ENCODE data around the gene BCL11B. TPM values are rescaled to one million over a fixed set of nuclear protein-coding genes. Genes with fewer than 3 reads are reported as not detected.
"Not testable (repeated sequence)": the region's sequence is repeated elsewhere in the genome, so short reads cannot be mapped to it uniquely, and the experiment has no call there.

The BCL11B gene
- total RNA-seq, 4 donors from 2014 or later = 0.21 to 0.78 (median 0.26) TPM

DNA sequence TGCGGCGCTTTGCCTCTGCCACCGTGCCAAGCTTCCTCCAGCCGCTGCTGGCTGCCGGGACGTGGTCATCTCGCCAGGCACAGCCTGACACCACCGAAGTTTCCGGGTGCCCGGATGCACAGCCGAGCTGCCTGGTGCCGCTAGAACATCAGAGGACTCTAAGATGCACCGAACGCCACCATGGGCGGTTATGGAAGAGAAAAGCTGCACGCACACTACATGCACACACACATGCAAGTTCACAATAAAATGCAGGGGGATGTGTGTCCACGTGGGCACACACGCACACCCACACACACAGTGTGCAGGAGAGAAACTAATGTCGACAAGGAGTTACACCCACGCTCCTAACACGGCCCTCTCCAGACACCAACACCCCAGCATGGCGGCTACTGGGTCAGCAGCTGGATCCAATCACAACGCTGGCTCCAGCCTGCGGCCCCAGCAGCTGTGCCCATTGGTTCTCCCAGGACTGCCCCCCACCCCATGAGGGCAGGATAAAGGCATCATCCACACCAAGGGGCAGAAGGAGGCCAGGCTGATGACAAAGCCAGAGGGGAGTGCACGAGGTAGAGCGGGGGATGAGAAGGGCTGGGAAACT, 82.7 kb downstream of the BCL11B start:
- no peaks in the 10 kb centered on the region for H3K36me3 ChIP-seq
- H3K9me3 ChIP-seq = no peaks in the 10 kb centered on the region
- peaks cover 0 to 4% of the 10 kb centered on the region in 2 donors for H3K27me3 ChIP-seq
- TF ChIP-seq CTCF (IDR thresholded peaks at IDR 0.05) (no peak), EP300 (IDR thresholded peaks at IDR 0.05) (no peak), POLR2A (IDR thresholded peaks at IDR 0.05) (no peak)
- WGBS, 2 donors = 85 to 90% methylated on average over 26 of the region's 26 CpGs
- no peak for DNase-seq (ENCODE audit: low spot score in 2 of 2)
- H3K4me3 ChIP-seq = no peak overlapping the region
- no peak overlapping the region for H3K27ac ChIP-seq
- peaks cover 0 to 23% (median 7%) of the 10 kb centered on the region in 4 donors for H3K4me1 ChIP-seq

DNA sequence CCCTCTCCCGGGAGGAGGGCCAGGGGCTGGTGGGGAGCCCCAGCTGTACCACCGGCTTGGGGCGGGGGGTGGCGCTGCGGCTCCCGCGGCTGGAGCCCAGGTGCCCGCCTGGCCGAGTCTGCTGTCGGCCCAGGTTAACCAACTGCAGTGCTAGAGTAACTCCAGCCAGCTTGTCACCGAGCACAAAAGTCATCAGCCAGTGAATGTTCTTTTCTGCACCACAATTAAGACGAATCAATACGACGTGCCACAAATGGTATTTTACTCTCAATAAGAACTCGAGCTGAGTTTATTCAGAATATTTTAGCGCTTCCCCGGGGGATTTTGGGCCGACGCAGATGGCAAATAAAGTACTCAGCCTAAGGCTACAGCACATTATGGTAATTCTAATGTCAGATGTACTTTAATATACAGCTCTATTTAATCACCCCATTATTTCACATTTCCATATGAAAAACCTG, 83.2 kb downstream of the BCL11B start:
- Histone ChIP-seq H3K27me3 (peaks cover 0 to 4% of the 10 kb centered on the region in 2 donors), H3K27ac (no peak overlapping the region), H3K36me3 (no peaks in the 10 kb centered on the region), H3K4me3 (no peak overlapping the region), H3K4me1 (peaks cover 0 to 23% (median 7%) of the 10 kb centered on the region in 4 donors), H3K9me3 (no peaks in the 10 kb centered on the region)
- no peak for DNase-seq (ENCODE audit: low spot score in 2 of 2)
- TF ChIP-seq EP300 (IDR thresholded peaks at IDR 0.05) = no peak
- no peak for TF ChIP-seq POLR2A (IDR thresholded peaks at IDR 0.05)
- TF ChIP-seq CTCF (IDR thresholded peaks at IDR 0.05) = no peak
- WGBS, 2 donors = 38 to 43% methylated on average over 17 to 19 of the region's 19 CpGs

GRCh38 chr14:99187858-99188257, 84.1 kb downstream of the BCL11B start:
- Histone ChIP-seq H3K4me1 (peaks cover 0 to 17% (median 7%) of the 10 kb centered on the region in 4 donors), H3K9me3 (no peaks in the 10 kb centered on the region), H3K36me3 (no peaks in the 10 kb centered on the region), H3K27me3 (peaks cover 0 to 4% of the 10 kb centered on the region in 2 donors), H3K27ac (no peak overlapping the region), H3K4me3 (no peak overlapping the region)
- no peak for DNase-seq (ENCODE audit: low spot score in 2 of 2)
- TF ChIP-seq POLR2A (IDR thresholded peaks at IDR 0.05) = no peak
- TF ChIP-seq CTCF (IDR thresholded peaks at IDR 0.05) = no peak
- no peak for TF ChIP-seq EP300 (IDR thresholded peaks at IDR 0.05)
- 74 to 77% methylated on average over 8 of the region's 8 CpGs for WGBS, 2 donors

DNA sequence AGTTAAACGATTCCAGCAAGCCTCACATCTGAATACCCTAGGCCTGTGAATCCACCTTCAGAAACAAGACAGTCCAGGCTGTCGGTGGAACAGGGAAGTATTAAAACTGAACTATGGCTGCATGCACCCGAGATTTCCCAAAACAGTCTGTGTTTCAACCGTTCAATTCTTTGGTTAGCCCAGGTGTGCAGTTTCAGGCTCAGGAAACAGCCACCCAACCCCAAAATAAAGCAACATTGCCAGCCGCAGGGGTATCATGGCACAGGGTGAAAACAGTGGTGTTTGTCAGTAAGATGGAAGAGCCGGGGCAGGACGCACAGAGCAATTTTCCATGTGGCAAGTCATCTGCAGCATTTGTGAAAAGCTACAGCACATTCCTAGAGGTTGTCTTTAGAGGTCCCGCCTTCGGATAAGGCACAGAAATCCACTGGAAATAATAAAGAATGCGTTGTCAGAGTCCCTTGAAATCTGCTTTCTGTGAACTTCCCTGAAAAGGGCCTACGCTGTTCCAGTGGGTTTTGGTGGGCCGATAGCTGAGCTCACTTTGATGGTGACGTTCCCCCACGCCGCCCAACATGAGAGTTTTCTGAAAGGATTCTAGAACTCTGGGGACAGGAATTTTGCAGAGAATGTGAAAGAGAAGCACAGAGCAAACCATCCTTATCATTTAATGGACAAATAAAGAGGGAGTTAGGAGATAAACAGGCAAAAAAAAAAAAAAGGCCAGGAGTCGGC, 84.9 kb downstream of the BCL11B start:
- no peaks in the 10 kb centered on the region for H3K36me3 ChIP-seq
- TF ChIP-seq EP300 (IDR thresholded peaks at IDR 0.05) (no peak), CTCF (IDR thresholded peaks at IDR 0.05) (no peak), POLR2A (IDR thresholded peaks at IDR 0.05) (no peak)
- H3K4me1 ChIP-seq = peaks cover 0 to 11% (median 7%) of the 10 kb centered on the region in 4 donors
- no peak overlapping the region for H3K27ac ChIP-seq
- no peak overlapping the region for H3K4me3 ChIP-seq
- no peak for DNase-seq (ENCODE audit: low spot score in 2 of 2)
- H3K9me3 ChIP-seq = no peaks in the 10 kb centered on the region
- WGBS, 2 donors = 79 to 81% methylated on average over 16 of the region's 16 CpGs
- H3K27me3 ChIP-seq = peaks cover 0 to 4% of the 10 kb centered on the region in 2 donors

DNA sequence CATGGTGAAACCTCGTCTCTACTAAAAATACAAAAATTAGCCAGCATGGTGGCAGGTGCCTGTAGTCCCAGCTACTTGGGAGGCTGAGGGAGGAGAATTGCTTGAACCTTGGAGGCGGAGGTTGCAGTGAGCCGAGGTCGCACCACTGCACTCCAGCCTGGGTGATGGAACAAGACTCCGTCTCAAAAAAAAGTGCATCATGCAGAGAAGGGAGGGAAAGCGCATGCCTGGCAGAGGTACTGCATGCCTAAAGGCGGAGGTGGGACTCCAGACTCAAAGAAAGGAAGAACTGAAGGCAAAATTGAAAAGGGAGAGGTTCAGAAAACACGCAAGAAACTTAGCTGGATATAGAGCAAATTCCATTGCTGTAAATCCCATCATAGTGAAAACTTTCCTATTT, 85.7 kb downstream of the BCL11B start:
- H3K27ac ChIP-seq; H3K27me3 ChIP-seq; H3K4me1 ChIP-seq; H3K36me3 ChIP-seq; H3K9me3 ChIP-seq; DNase-seq (ENCODE audit: low spot score in 2 of 2); H3K4me3 ChIP-seq: not testable (repeated sequence)
- WGBS, 2 donors = 92 to 95% methylated on average over 8 of the region's 8 CpGs

All from tibial nerve (tissue), 4 donors.